ENCODE data around the gene PLCB2.

Gene PLCB2

GRCh38 chr15:40340038-40340739, 32.5 kb upstream of the PLCB2 start:
- no peak for DNase-seq

- DNase-seq, result no peak
Observed at GRCh38 chr15:40339621-40339945, 31.8 kb upstream of the PLCB2 start.

GRCh38 chr15:40338921-40339620, 31.3 kb upstream of the PLCB2 start:
- DNase-seq, result no peak

- peak; percentile 71 for DNase-seq
Observed at GRCh38 chr15:40338041-40338657, 30.4 kb upstream of the PLCB2 start.

GRCh38 chr15:40337597-40337996, 29.9 kb upstream of the PLCB2 start:
- DNase-seq, result no peak

- no peak for DNase-seq
Observed at GRCh38 chr15:40336744-40337122, 29.0 kb upstream of the PLCB2 start.

- DNase-seq, result no peak
Observed at GRCh38 chr15:40335938-40336743, 28.4 kb upstream of the PLCB2 start.

- no peak for DNase-seq
Observed at GRCh38 chr15:40334941-40335795, 27.4 kb upstream of the PLCB2 start.

GRCh38 chr15:40334541-40334940, 26.8 kb upstream of the PLCB2 start:
- no peak for DNase-seq

- DNase-seq, result no peak
Observed at GRCh38 chr15:40333922-40334492, 26.3 kb upstream of the PLCB2 start.

- DNase-seq, result no peak
Observed at GRCh38 chr15:40332113-40332781, 24.5 kb upstream of the PLCB2 start.

- DNase-seq, result no peak
Observed at GRCh38 chr15:40331637-40332036, 23.9 kb upstream of the PLCB2 start.

GRCh38 chr15:40331026-40331425, 23.3 kb upstream of the PLCB2 start:
- DNase-seq, result no peak

- no peak for DNase-seq
Observed at GRCh38 chr15:40330368-40330836, 22.7 kb upstream of the PLCB2 start.

GRCh38 chr15:40329804-40330203, 22.1 kb upstream of the PLCB2 start:
- no peak for DNase-seq

GRCh38 chr15:40328751-40329150, 21.0 kb upstream of the PLCB2 start:
- no peak for DNase-seq

- DNase-seq, result no peak
Observed at GRCh38 chr15:40328176-40328575, 20.4 kb upstream of the PLCB2 start.

- no peak for DNase-seq
Observed at GRCh38 chr15:40327457-40327856, 19.7 kb upstream of the PLCB2 start.

- DNase-seq, result no peak
Observed at GRCh38 chr15:40325700-40326099, 18.0 kb upstream of the PLCB2 start.

GRCh38 chr15:40325188-40325587, 17.5 kb upstream of the PLCB2 start:
- no peak for DNase-seq

Data from effector CD4-positive, alpha-beta T cell (primary cell).